Activated naive CD8-positive, alpha-beta T cell treated with anti-CD3 and anti-CD28 coated beads, Interleukin-2, amount 50 U/mL, for 24 hours (primary cell): Measurements from ENCODE around the gene CYB561D1.

Experiments used
- ATAC-seq: fragments of 150-1000 bp; cut with Tn5 transposase; one replicate; pipeline ENCODE4 v1.10.0; 2021
- DNase-seq: peaks from one replicate; pipeline ENCODE4 v3.0.0; 2021
- H3K27ac Mint-ChIP-seq: one replicate; pipeline ENCODE4 v1.8.0; 2021; ENCODE audit warnings: mild to moderate bottlenecking, mixed read lengths
- H3K27me3 Mint-ChIP-seq: one replicate; pipeline ENCODE4 v1.8.0; 2021; ENCODE audit warnings: mixed read lengths
- H3K36me3 Mint-ChIP-seq: one replicate; pipeline ENCODE4 v1.8.0; 2021; ENCODE audit warnings: low read depth, mixed read lengths
- H3K4me1 Mint-ChIP-seq: one replicate; pipeline ENCODE4 v1.8.0; 2021; ENCODE audit warnings: mixed read lengths
- H3K4me3 Mint-ChIP-seq: one replicate; pipeline ENCODE4 v1.8.0; 2021; ENCODE audit warnings: mild to moderate bottlenecking, moderate library complexity, mixed read lengths
- H3K9me3 Mint-ChIP-seq: one replicate; pipeline ENCODE4 v1.8.0; 2021; ENCODE audit warnings: mixed read lengths

The CYB561D1 gene

DNA sequence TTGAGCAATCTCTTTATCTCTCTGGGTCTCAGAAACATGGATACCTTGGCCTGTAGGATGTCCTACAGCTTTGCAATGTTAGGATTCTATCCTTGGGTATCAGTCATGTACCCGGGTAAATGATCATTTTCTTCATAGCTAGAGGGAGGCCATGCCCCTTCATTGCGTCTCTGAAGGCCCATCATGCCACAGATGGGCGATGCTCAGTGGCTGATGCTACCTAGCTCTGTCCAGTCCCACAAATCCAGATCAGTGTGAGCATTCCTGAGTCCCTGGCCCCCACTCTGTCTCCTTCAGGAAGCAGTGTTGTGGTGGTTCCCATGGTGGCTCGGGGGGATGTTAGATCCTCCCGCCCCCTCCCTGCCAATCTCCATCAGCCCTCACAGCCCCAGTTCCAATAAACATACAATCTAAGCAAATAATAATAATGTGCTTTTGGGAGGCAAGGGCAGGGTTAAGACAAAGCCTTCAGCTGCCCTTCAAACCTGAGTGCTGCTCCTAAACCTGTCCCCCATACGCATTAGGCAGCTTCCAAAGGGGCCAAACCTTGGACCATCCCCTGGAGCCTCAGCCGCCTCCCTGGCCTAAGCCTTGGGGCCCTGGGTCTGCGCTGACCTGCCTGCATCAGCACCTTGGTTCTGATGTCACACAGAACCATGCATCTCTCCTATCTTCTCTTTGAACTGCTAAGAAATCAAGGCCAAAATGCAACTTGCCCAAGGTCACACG is 45.1 kb downstream of the CYB561D1 start:
- no peaks in the 10 kb centered on the region for H3K9me3 Mint-ChIP-seq
- H3K27ac Mint-ChIP-seq: no peak overlapping the region
- no peak overlapping the region for H3K4me3 Mint-ChIP-seq
- H3K36me3 Mint-ChIP-seq: no peaks in the 10 kb centered on the region
- DNase-seq (no peak), ATAC-seq (no peak)
- H3K4me1 Mint-ChIP-seq: no peaks in the 10 kb centered on the region
- no peaks in the 10 kb centered on the region for H3K27me3 Mint-ChIP-seq

- DNase-seq (no peak), ATAC-seq (no peak)
- Mint-ChIP-seq H3K4me3 (no peak within 1 kb of the TSS), H3K9me3 (no peaks in the 10 kb centered on the region), H3K4me1 (peaks cover 2% of the 10 kb centered on the region), H3K27ac (no peak within 1 kb of the TSS), H3K36me3 (no peaks in the 10 kb centered on the region), H3K27me3 (no peaks in the 10 kb centered on the region)
These were observed 45.8 kb downstream of the CYB561D1 start, which contains the start of gene GPR61 for GRCh38 chr1:109539676-109540075. Gene GPR61 (plus strand): TSS chr1:109539872. CDS start chr1:109543023, 3,151 bp downstream.

DNA sequence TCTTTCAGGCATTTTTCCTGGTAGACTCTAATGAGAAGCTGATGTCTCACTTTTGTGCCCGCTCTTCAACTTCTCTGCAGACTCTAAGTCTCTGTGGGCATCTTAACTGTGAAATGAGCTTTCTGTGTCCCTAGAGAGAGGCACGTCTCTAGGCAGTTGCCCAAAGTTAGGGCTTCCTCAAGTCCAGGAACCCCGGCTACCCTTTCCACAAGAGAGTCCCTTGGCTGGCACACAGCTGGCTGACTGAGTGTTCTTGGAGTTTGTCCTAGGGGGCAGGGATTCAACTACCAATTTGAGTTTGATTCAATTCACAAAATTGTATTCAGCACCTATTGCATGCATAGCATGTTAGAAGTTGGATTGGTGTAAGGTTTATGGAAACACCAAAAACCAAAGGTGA is 47.2 kb downstream of the CYB561D1 start:
- Mint-ChIP-seq H3K36me3 (no peaks in the 10 kb centered on the region), H3K27me3 (no peaks in the 10 kb centered on the region), H3K4me1 (peaks cover 2% of the 10 kb centered on the region), H3K9me3 (no peaks in the 10 kb centered on the region), H3K4me3 (no peak overlapping the region), H3K27ac (no peak overlapping the region)
- no peak for ATAC-seq
- no peak for DNase-seq

DNA sequence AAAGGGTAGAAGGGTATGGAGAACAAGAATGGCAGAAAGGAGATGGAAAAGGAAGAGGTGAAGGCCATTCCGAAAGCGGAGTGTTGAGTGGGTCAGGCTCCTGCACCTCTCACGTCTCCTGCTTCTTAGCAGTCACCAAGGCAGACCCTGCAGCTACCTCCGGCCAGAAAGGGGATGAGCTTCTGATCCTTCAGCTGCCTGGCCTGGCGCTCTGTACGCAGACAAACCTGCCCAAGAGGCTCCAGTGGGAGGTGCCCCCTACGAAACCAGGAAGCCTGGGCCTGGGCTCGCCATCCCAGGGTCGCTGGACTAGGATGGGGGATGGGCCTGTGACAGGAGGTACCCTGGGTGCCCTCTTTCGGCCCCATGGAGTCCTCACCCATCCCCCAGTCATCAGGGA is 48.8 kb downstream of the CYB561D1 start:
- H3K4me1 Mint-ChIP-seq: peaks cover 17% of the 10 kb centered on the region
- no peaks in the 10 kb centered on the region for H3K27me3 Mint-ChIP-seq
- DNase-seq (no peak), ATAC-seq (no peak)
- H3K9me3 Mint-ChIP-seq: no peaks in the 10 kb centered on the region
- no peak overlapping the region for H3K27ac Mint-ChIP-seq
- H3K36me3 Mint-ChIP-seq: no peaks in the 10 kb centered on the region
- no peak overlapping the region for H3K4me3 Mint-ChIP-seq

- DNase-seq: no peak
- Mint-ChIP-seq H3K27me3 (no peaks in the 10 kb centered on the region), H3K9me3 (no peaks in the 10 kb centered on the region), H3K36me3 (no peaks in the 10 kb centered on the region), H3K27ac (no peak overlapping the region), H3K4me1 (peaks cover 19% of the 10 kb centered on the region), H3K4me3 (no peak overlapping the region)
- ATAC-seq: no peak
These were observed 49.5 kb downstream of the CYB561D1 start for GRCh38 chr1:109543283-109543987.

GRCh38 chr1:109543988-109544735 is 50.3 kb downstream of the CYB561D1 start:
- Mint-ChIP-seq H3K27ac (no peak overlapping the region), H3K27me3 (no peaks in the 10 kb centered on the region), H3K9me3 (no peaks in the 10 kb centered on the region), H3K36me3 (peaks cover 3% of the 10 kb centered on the region), H3K4me1 (peaks cover 24% of the 10 kb centered on the region), H3K4me3 (no peak overlapping the region)
- ATAC-seq (no peak), DNase-seq (no peak)

- DNase-seq: peak; percentile 93
- H3K9me3 Mint-ChIP-seq: no peaks in the 10 kb centered on the region
- ATAC-seq: peak; percentile 34
- H3K27ac Mint-ChIP-seq: peak overlapping the region; percentile 96
- peak overlapping the region; percentile 95 for H3K4me3 Mint-ChIP-seq
- H3K4me1 Mint-ChIP-seq: peaks cover 43% of the 10 kb centered on the region
- peaks cover 4% of the 10 kb centered on the region for H3K36me3 Mint-ChIP-seq
- no peaks in the 10 kb centered on the region for H3K27me3 Mint-ChIP-seq
These were observed 52.6 kb downstream of the CYB561D1 start for GRCh38 chr1:109546311-109547109.

DNA sequence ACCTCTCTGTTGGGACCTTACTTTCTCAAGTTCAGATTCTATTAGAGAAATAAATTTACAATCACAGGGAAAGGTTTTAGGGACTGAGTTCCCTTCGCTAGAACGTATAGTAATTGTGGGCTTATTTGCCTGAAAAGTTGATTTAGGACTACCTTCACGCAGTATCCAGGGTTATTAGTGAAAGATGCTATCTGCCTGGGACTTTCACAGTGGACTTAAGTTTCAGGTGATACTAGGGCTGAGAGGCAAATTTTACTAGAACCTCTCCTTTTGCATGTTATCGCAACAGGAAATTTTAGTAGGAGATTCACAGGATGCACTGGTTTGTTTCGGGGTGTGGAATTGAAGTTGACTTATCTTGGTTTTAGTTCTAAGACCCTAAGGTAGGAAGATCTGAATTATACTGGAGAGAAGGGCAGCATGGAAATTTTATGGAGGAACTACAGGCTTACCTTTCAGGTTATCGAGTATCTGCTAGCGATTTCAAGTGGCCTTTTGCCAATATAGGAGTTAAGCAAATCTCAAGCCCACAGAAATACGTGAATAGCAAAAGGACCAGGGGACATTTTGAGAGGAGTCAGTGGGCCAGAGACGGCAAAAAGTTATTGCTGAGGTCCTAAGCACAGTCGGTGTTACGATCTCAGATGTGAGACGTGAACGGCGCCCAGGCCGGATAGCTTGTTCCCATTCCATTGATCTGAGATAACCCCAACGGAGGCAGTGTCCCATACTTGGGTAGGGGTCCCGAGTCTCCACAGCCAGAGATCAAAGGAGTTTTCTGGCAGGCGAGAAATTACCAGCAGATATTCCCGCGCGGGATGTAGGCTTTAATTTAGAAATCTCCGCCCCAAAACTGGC is 53.8 kb downstream of the CYB561D1 start:
- Mint-ChIP-seq H3K27me3 (no peaks in the 10 kb centered on the region), H3K9me3 (no peaks in the 10 kb centered on the region), H3K36me3 (peaks cover 4% of the 10 kb centered on the region), H3K4me1 (peaks cover 47% of the 10 kb centered on the region), H3K4me3 (peak overlapping the region; percentile 95), H3K27ac (peak overlapping the region; percentile 96)
- ATAC-seq: no peak
- peak; percentile 35 for DNase-seq

GRCh38 chr1:109548321-109549267 is 54.7 kb downstream of the CYB561D1 start, which contains the start of gene GNAI3:
Gene GNAI3 (plus strand): TSS chr1:109548615. CDS start chr1:109548721, 106 bp downstream.
- Mint-ChIP-seq H3K36me3 (peaks cover 4% of the 10 kb centered on the region), H3K4me1 (peaks cover 51% of the 10 kb centered on the region), H3K27ac (peak within 1 kb of the TSS; percentile 96), H3K4me3 (peak within 1 kb of the TSS; percentile 95), H3K27me3 (no peaks in the 10 kb centered on the region), H3K9me3 (no peaks in the 10 kb centered on the region)
- DNase-seq (peak; percentile 94), ATAC-seq (peak; percentile 99)
